Fibroblast of the aortic adventitia (primary cell): Measurements from ENCODE around the gene CSNK1D. TPM values are rescaled to one million over a fixed set of nuclear protein-coding genes. Genes with fewer than 3 reads are reported as not detected.

Experiments used
- DNase-seq: peaks from one replicate; pipeline ENCODE4 v3.0.0-alpha.2; 2010; ENCODE audit warnings: low read depth
- H3K4me3 ChIP-seq: 2 replicates; pipeline ENCODE4 v1.5.1; 2011; ENCODE audit warnings: low read depth, mild to moderate bottlenecking, control low read depth, low read length, moderate library complexity
- total RNA-seq: library from RNA; depleted of rRNA; stranded (reverse); fragments of >200 nt; gene quantifications from 2 replicates; pipeline ENCODE4 v1.2.3, GENCODE V29; 2012; ENCODE audit warnings: low replicate concordance
- TF ChIP-seq, protein P1 (sequence below): IDR thresholded peaks from 2 replicates; pipeline ENCODE4 v1.5.1; 2011; ENCODE audit warnings: mild to moderate bottlenecking, low read length, control low read depth, inconsistent platforms; ENCODE audit not compliant: insufficient read depth

Gene CSNK1D
- total RNA-seq, 1 donor = 52.7 TPM

DNA sequence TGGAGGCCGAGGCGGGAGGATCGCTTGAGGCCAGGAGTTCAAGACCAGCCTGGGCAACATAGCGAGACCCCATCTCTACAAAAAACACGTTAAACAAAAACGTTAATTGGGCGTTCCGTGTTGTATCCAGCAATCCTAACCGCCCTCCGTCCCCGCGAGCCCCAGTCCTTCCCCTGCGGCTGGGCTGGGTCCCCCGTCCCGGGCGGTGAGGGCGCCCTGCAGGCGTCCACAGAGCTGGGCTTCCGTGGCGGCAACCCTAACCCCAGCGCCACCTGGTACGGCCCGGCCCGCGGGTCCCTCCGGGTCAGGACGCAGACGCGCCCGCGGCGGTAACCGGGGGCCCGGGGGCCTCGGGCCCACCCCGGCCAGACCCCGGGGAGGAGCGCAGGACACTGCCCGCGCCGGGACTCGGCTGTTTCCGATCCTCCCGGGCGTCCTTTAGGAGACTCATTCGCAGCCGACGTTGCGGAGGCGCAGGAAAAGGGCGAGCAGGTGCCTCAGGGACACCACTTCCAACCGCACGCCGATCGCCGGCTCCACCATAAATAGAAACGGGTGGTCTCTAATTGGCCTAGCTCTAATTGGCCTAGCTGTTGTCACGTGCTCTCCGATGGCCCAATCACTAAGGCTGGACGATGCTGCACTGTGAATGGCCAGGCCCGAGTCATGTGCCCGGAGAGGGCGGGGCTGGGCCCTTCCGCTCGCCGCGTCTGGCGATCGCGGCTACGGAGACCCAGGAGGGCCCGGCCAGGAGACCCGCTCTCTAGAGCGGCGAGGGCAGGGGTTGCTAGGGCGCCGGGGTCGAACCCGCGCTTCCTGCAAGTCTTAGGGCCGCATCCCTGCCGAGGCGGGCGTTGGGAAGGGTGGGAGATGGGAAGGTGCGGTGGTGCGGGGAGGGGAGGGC lies 19.0 kb upstream of the CSNK1D start:
- TF ChIP-seq, protein P1, sequence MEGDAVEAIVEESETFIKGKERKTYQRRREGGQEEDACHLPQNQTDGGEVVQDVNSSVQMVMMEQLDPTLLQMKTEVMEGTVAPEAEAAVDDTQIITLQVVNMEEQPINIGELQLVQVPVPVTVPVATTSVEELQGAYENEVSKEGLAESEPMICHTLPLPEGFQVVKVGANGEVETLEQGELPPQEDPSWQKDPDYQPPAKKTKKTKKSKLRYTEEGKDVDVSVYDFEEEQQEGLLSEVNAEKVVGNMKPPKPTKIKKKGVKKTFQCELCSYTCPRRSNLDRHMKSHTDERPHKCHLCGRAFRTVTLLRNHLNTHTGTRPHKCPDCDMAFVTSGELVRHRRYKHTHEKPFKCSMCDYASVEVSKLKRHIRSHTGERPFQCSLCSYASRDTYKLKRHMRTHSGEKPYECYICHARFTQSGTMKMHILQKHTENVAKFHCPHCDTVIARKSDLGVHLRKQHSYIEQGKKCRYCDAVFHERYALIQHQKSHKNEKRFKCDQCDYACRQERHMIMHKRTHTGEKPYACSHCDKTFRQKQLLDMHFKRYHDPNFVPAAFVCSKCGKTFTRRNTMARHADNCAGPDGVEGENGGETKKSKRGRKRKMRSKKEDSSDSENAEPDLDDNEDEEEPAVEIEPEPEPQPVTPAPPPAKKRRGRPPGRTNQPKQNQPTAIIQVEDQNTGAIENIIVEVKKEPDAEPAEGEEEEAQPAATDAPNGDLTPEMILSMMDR = no peak
- peak; percentile 98 for DNase-seq
- peak overlapping the region; percentile 81 for H3K4me3 ChIP-seq

DNA sequence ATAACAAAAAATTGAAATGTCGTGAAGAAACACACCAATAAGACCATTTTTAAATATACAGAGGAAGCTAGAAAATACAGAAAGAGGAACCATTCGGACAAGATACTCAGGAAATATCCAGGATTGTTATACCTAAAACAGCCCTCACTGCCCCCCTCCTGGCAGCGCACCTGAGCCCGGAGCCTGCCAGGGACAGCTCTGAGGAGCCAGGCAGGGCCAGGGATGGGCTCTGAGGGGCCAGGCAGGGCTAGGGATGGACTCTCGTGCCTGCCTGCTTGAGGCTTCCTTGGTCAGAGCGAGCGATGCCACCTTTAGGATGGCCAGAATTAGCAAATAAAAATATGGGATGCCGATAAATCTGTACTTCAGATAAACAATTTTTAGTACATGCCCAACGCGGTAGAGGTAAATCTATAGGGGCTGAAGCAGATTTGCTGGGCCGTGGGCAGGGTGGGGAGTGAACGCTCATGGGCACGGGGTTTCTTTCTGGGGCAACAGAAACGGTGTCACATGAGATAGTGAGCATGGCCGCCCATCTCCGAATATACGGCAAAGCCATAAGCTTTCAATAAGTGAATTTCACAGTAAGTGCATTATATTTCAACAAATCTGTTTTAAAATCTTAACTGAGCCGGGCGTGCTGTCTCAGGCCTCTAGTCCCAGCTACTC lies 18.2 kb upstream of the CSNK1D start:
- no peak for DNase-seq
- TF ChIP-seq, protein P1 = no peak
- peak overlapping the region; percentile 81 for H3K4me3 ChIP-seq

DNA sequence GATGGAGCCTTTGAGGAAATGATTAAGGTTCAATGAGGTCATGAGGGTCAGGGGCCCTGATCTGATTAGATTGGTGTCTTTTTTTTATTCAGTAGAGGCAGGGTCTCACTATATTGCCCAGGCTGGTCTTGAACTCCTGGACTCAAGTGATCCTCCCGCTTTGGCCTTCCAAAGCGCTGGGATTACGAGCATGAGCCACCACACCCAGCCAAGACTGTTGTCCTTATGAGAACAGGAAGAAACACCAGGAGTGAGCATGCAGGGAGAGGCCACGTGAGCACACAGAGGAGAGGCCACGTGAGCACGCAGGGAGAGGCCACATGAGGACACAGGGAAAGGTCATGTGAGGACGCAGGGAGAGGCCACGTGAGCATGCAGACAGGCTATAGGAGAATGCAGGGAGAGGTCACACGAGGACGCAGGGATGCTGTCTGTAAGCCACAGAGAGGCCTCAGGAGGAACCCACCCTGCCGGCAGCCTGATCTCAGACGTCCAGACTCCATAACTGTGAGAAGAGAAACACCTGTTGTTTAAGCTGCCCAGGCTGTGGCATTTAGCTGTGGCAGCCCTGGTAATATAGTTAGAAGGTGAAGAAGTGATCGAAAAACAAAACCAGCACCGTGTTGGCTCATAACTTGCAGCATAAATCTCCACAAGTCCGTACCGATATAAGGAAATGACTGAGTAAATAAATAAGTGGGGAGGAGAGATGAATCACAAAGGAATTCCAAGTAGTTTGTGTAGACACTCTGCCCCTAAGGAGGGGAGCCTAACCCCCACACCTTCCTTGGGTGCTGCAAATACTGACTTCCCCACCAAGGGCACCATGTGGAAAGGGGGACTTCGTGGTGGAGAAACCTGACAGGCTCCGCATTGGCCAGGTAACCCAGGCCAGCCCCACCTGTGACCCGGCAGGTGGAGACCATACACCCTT lies 14.6 kb upstream of the CSNK1D start:
- TF ChIP-seq, protein P1 = no peak
- peak; percentile 75 for DNase-seq
- no peak overlapping the region for H3K4me3 ChIP-seq

DNA sequence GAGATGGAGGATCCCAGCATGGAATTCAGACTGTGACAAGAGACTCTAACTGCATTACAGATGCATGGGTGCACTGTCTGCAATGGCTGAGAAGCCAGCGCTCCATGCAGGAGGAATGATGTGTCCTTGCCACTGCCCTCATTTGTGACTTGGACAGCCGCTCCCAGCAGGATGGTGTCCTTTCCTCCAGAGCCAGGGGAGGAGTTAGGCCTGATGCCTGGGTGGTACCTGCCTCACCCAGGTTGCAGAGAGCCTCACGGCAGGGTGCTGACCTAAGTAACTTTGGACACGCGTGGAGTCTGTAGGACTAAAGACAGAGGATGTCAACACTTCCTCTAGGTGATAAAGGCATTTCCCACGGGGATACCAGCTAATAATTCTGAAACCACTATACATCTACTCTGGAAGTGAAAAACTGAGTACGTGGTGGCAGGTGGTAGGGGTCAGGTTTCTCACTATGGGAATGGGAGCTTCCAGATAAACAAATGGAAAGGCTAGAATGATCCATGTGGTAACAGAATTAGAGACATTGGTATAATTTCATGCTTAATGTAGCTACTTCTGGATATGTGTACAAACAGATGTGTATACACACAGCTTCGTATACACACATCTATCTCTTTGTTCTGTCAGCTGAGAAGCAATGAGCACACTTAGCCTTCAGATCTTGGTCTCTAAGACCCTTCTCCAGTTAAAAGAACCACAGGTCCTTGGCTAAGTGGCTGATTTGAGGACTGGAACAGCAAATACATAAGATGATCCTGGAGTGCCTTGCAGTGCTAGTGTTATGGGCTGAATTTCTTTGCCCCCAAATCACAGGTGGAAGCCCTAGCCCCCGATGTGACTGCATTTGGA lies 13.7 kb upstream of the CSNK1D start:
- TF ChIP-seq, protein P1 = no peak
- DNase-seq = no peak
- H3K4me3 ChIP-seq = no peak overlapping the region

DNA sequence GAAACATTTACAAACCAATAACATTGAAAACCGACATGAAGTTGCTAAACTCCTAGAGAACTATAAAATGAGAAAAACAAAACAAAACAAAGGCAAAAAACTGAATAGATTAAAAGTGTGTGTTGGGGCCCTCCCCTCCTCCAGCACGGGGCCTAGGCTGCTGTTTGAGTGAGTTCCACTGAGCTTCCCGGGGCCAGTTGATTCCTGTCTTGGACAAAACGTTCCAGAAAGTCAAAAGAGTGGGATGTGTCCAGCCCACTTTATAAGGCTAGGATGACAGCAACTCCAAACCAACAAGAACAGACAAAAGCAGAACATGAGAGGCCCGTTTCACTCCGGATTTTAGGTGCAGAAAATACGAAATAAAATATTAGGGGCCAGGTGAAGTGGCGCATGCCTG lies 11.6 kb upstream of the CSNK1D start:
- no peak for DNase-seq
- TF ChIP-seq, protein P1 = no peak
- H3K4me3 ChIP-seq = no peak overlapping the region
